Astrocyte (in vitro differentiated cells and primary cell): ENCODE data around the gene ITK.

Experiments
- EZH2 ChIP-seq: IDR thresholded peaks from 2 replicates; pipeline ENCODE4 v1.6.1; 2012; ENCODE audit warnings: mild to moderate bottlenecking, low read length, inconsistent platforms; ENCODE audit not compliant: insufficient read depth
- TF ChIP-seq, protein P1 (sequence below): IDR thresholded peaks from 2 replicates; pipeline ENCODE4 v1.5.1; 2011; ENCODE audit warnings: low read depth, mild to moderate bottlenecking, inconsistent platforms, low read length, moderate library complexity; ENCODE audit not compliant: insufficient read depth

DNA sequence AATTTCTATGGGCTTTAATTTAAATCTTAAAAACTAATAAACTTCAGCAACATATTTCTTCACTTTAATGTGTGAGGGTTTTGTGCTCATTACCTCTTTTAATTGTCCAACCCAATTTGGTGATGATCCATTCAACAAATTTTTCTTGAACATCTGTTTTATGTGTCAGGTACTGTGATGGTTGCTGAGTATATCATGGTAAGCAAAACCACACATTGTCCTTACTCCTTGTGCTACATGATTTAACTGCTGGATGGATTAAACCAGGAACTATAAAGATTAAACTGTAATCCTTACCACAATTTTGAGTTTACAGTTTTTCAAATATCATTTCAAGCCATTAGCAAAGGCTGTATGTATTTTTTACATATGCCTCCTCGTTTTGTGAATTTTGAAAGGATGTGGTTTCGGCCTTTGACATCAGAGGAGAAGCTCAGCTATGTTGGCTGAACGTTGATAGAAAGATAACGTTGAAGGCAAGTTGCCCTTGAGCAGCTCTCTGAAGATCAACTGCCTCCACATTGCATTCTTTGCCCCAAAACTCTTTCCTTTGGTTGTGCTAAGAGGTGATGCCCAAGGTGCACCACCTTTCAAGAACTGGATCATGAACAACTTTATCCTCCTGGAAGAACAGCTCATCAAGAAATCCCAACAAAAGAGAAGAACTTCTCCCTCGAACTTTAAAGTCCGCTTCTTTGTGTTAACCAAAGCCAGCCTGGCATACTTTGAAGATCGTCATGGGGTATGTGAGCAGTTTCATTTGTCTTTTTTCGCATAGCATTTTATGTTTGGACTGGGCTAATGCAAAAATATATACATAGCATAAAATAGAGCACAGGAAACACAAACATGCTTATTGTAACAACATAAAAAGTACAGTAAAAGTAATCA is at the start of gene ITK:
- TF ChIP-seq, protein P1, sequence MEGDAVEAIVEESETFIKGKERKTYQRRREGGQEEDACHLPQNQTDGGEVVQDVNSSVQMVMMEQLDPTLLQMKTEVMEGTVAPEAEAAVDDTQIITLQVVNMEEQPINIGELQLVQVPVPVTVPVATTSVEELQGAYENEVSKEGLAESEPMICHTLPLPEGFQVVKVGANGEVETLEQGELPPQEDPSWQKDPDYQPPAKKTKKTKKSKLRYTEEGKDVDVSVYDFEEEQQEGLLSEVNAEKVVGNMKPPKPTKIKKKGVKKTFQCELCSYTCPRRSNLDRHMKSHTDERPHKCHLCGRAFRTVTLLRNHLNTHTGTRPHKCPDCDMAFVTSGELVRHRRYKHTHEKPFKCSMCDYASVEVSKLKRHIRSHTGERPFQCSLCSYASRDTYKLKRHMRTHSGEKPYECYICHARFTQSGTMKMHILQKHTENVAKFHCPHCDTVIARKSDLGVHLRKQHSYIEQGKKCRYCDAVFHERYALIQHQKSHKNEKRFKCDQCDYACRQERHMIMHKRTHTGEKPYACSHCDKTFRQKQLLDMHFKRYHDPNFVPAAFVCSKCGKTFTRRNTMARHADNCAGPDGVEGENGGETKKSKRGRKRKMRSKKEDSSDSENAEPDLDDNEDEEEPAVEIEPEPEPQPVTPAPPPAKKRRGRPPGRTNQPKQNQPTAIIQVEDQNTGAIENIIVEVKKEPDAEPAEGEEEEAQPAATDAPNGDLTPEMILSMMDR: no peak
- no peak for TF ChIP-seq EZH2
